Astrocyte of the spinal cord (primary cell): ENCODE measurements around the gene ARF1.

Experiments
- DNase-seq: peaks from one replicate; pipeline ENCODE4 v3.0.0; 2011; ENCODE audit warnings: low read depth, low spot score
- H3K4me3 ChIP-seq: 2 replicates; pipeline ENCODE4 v1.5.1; 2011; ENCODE audit warnings: low read depth, mild to moderate bottlenecking, low read length, moderate library complexity
- CTCF ChIP-seq: IDR thresholded peaks from 2 replicates; pipeline ENCODE4 v1.5.1; 2012; ENCODE audit warnings: low read depth, mild to moderate bottlenecking, low read length, inconsistent platforms
- in situ Hi-C: cut with HindIII; loops from 2 replicates; pipeline ENCODE4 v1.10.0; 2017; ENCODE audit warnings: low sequenced_read_pairs

The ARF1 gene

GRCh38 chr1:228122921-228123441 is 40.5 kb downstream of the ARF1 start:
- H3K4me3 ChIP-seq: no peak overlapping the region
- TF ChIP-seq CTCF: no peak
- in situ Hi-C loops: no loop called here

GRCh38 chr1:228123505-228123904 is 41.0 kb downstream of the ARF1 start:
- DNase-seq: no peak
- no peak for TF ChIP-seq CTCF
- in situ Hi-C loops: no loop called here
- H3K4me3 ChIP-seq: no peak overlapping the region

More at GRCh38 chr1:228122921-228123441, 40.5 kb downstream of the ARF1 start:
- DNase-seq: no peak

- in situ Hi-C loops: no loop called here
- H3K4me3 ChIP-seq: no peak overlapping the region
- no peak for DNase-seq
- TF ChIP-seq CTCF: no peak
These were observed 42.7 kb downstream of the ARF1 start for GRCh38 chr1:228125185-228125584.

DNA sequence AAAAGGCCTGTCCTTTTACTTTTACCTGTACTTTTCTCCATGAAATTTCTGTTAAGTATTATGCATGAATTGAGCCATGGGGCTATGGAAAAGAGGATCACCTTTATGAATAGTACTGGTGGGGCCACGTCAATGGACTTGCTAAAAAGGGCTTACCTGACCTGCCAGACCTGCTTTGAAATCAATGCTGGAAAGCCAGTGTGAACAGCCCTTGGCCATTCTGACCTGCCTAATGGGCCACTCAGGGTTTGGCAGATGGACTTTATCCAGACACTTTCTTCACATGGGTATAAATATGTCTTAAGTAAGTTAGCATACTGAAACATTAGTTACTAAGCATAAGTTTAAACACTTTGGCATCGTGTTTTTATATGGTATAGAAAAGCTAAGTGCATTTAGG is 49.3 kb downstream of the ARF1 start:
- no peak for TF ChIP-seq CTCF
- in situ Hi-C loops: no loop called here
- DNase-seq: no peak
- H3K4me3 ChIP-seq: no peak overlapping the region

GRCh38 chr1:228134591-228134990 is 52.1 kb downstream of the ARF1 start:
- no peak for TF ChIP-seq CTCF
- in situ Hi-C loops: no loop called here
- DNase-seq: no peak
- H3K4me3 ChIP-seq: no peak overlapping the region

DNA sequence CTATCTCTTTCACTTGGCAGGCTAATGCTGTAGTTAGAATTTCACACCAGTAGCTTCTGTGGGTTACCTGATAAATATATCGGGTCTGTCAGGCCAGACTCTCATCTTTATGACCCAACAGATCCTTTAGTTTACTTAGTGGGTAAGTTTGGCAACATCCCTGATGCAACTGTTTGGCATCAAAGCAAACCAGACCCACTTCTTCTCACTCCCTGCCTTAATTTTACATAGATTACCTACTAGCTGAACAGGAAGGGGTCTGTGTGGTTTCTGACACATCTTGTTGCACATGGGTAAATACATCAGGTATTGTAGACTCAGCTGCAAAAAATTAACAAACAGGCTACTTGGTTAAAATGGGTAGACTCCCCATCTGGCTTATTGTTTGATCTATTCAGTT is 54.4 kb downstream of the ARF1 start:
- no peak for DNase-seq
- in situ Hi-C loops: no loop called here

More for the DNA sequence above, 54.4 kb downstream of the ARF1 start:
- H3K4me3 ChIP-seq: no peak overlapping the region
- no peak for TF ChIP-seq CTCF
